KOPT-K1 (cell line): ENCODE results near the gene SUMF1.

ENCODE experiments used
- H3K27ac ChIP-seq: fragments of 200-600 bp; sonication (generic); 2 replicates; pipeline ENCODE4 v1.5.1; 2016; ENCODE audit warnings: antibody characterized with exemption, mild to moderate bottlenecking, low read depth, low read length; ENCODE audit not compliant: poor library complexity, severe bottlenecking
- H3K36me3 ChIP-seq: fragments of 200-600 bp; sonication (generic); 2 replicates; pipeline ENCODE4 v1.5.1; 2017; ENCODE audit warnings: antibody characterized with exemption, mild to moderate bottlenecking, low read length, moderate library complexity; ENCODE audit not compliant: insufficient read depth
- H3K9me3 ChIP-seq: fragments of 200-600 bp; sonication (generic); 2 replicates; pipeline ENCODE4 v1.5.1; 2017; ENCODE audit warnings: antibody characterized with exemption, low read length, mild to moderate bottlenecking; ENCODE audit not compliant: insufficient read depth, poor library complexity, severe bottlenecking

The SUMF1 gene

DNA sequence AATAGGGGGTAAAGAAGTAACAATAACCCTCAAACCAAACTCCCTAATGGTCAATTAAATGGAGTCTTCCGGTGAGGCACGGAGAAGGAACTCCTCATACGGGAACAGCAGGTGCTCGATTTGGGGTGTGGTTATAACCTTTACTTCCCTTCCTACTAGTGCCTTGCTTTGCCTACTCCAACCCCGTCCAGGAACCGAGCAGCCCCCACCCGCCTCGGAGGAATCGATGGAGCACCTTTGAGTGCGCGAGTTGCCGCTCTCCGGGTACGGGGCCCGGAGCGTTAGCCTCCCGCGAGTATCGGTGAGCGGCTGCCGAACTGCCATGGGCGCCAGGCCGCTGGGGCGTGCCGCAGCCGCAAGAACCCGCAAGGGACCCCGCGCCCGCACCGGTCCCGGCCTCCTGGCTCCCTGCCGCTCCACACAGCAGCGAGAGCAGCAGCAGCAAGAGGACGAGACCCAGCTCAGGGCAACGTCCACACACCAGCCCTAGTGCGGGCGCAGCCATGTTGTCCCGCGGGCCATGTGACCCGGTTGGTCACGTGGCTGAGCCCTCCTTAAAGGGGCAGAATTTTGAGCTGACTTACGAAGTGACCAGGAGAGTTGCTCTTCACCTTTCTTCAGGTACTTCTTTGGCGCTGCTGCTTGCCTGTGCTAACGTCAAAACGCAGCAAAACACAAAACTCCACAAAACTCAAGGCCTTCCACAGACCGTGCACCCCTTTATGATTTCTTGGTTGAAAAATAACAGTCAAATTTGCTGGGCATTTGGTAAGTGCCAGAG lies at the start of gene SUMF1:
Gene SUMF1, minus strand, starts transcription at position 529 of the 781 bp plus-strand sequence. Its CDS starts 24 bp downstream, at position 505.
- H3K36me3 ChIP-seq, result no peaks in the 10 kb centered on the region
- H3K27ac ChIP-seq, result peak within 1 kb of the TSS; percentile 45
- H3K9me3 ChIP-seq, result no peaks in the 10 kb centered on the region

- H3K27ac ChIP-seq, result no peak overlapping the region
- no peaks in the 10 kb centered on the region for H3K36me3 ChIP-seq
- no peaks in the 10 kb centered on the region for H3K9me3 ChIP-seq
These were observed 49.0 kb upstream of the SUMF1 start for GRCh38 chr3:4515916-4516579.

GRCh38 chr3:4514916-4515315 lies 47.8 kb upstream of the SUMF1 start:
- no peaks in the 10 kb centered on the region for H3K36me3 ChIP-seq
- no peaks in the 10 kb centered on the region for H3K9me3 ChIP-seq
- no peak overlapping the region for H3K27ac ChIP-seq

- Histone ChIP-seq H3K9me3 (no peaks in the 10 kb centered on the region), H3K27ac (no peak overlapping the region), H3K36me3 (no peaks in the 10 kb centered on the region)
These were observed 47.3 kb upstream of the SUMF1 start for GRCh38 chr3:4514321-4514720.

- Histone ChIP-seq H3K9me3 (no peaks in the 10 kb centered on the region), H3K27ac (peak overlapping the region; percentile 29), H3K36me3 (no peaks in the 10 kb centered on the region)
These were observed 46.0 kb upstream of the SUMF1 start for GRCh38 chr3:4512895-4513616.

DNA sequence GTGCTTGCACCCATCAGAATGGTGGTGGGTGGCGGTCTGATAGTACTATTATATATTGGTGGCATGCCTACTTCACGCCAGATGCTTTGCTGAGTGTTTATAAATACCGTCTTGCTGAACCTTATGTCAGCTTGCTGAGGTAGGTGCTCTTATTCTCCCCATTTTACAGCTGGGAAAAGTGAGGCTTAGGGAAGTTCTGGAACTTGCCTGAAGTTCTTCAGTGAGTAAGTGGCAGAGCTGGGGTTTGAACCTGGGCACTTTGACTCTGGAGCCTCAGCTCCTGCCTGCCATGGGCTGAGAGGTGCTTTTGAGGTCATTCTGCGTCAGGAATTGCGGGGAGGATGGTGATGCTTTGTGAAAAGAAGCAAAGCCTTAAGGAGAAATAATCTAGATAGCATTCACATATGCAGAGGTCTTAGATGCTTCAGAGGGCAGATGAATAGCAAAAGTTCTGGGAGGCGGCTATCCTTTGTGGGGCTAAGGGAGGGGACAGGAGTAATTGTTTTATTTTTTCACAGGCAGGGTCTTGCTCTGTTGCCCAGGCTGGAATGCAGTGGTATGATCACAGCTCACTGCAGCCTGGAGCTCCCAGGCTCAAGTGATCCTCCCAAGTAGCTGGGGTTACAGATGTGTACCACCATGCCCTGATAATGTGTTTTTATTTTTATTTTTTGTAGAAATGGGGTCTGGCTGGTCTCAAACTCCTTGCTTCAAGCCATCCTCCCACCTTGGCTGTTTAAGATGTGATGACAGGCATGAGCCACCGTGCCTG lies 44.6 kb upstream of the SUMF1 start:
- Histone ChIP-seq H3K36me3 (no peaks in the 10 kb centered on the region), H3K9me3 (no peaks in the 10 kb centered on the region), H3K27ac (peak overlapping the region; percentile 29)

DNA sequence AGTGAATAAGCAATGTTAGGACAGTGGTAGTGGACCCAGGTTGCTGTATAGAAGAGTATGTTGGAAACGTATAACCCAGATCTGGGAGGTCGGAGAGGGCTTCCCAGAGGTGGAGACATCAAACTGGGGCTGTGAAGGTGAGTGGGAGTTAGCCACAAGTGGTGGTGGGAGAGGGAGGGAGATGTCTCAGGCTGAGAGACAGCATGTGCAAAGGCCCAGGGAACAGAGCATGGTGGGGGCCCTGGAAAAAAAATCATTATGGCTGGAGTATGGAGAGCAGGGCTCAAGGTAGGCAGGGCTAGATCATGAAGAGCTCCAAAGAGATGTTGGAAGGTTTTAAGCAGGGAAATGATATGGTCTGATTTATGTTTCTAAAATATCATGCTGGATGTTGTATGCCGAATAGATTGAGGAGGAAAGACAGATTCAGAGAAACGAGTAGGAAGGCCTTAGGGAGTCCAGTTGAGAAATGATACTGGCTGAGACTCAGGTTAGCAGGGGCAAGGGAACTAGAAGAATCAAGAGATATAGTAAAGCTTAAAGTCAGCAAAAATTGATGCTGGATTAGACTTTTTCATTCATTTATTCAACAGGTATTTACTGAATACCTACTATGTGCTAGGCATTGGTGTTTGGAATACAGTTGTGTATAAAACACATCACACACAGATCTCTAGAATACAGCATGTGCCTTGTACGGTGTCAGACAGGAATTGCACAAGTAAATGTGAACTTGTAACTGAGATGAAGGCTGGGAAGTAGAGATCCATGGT lies 43.1 kb upstream of the SUMF1 start:
- H3K27ac ChIP-seq, result no peak overlapping the region
- H3K9me3 ChIP-seq, result no peaks in the 10 kb centered on the region
- H3K36me3 ChIP-seq, result no peaks in the 10 kb centered on the region

DNA sequence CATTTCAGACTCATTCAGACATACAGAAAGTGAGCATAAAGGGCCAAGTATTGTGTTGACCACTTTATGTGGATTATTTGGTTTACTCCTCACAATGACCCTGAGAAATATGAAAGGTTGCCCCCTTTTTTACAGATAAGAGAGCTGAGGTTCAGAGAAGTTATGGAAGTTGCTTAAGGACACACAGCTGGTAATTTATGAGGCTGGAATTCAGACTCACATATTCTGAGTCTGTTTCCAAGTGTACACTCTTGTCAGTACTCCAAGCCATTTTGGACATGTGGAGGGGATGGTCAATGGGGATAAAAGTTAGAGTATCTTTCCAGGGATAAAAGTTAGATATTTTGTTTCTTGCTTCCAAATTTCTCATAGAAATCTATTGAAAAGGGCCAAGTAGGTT lies 42.0 kb upstream of the SUMF1 start:
- H3K36me3 ChIP-seq, result no peaks in the 10 kb centered on the region
- no peak overlapping the region for H3K27ac ChIP-seq
- H3K9me3 ChIP-seq, result no peaks in the 10 kb centered on the region

GRCh38 chr3:4508048-4508981 lies 41.2 kb upstream of the SUMF1 start:
- Histone ChIP-seq H3K36me3 (no peaks in the 10 kb centered on the region), H3K27ac (peak overlapping the region; percentile 35), H3K9me3 (no peaks in the 10 kb centered on the region)

DNA sequence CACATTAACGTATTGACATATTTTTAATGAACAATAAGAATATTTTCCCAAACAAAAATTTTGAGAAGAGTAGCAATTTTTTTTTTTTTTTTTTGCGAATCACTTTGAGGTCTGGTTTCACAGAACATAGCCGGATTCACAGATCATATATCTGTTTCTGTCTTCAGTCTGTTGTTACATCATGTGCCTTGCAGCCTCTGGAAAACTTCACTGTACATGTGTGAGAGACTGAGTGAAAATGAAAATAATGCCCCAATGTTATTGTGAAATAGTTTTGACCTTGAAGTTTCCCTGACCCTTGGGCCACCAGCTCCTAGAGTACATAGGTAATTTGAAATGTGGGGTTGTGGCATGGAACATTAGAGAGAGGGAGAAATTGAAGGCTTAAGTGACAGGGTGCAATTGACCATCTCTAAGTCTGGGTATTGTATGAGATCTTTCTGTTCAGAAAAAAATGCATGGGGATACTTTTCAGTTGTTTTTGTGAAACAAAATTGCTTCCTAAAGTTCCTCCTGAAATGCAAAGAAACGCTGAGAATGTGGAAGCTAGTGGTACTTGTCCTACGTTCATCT lies 40.0 kb upstream of the SUMF1 start:
- H3K36me3 ChIP-seq, result no peaks in the 10 kb centered on the region
- H3K9me3 ChIP-seq, result no peaks in the 10 kb centered on the region
- peak overlapping the region; percentile 11 for H3K27ac ChIP-seq

DNA sequence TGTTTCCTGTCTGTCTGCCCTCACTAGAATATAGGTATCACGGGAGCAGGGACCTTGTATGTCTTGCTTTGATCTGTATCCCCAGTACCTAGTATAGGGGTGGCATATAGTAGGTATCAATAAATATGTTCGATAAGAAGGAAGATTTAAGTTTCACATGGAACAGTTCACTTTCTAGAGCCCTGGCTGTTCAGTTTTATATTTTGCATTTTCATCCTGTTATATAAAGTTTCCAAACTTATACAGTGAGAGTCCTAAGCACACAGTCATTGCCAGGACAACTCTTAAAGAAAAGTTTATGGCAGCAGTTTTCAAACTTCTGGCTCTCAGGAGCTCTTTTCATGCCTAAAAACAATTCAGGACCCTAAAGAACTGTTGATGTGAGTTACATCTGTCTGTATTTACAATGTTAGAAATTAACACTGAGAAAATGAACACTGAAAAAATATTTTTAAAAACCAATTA lies 39.5 kb upstream of the SUMF1 start:
- H3K27ac ChIP-seq, result no peak overlapping the region

DNA sequence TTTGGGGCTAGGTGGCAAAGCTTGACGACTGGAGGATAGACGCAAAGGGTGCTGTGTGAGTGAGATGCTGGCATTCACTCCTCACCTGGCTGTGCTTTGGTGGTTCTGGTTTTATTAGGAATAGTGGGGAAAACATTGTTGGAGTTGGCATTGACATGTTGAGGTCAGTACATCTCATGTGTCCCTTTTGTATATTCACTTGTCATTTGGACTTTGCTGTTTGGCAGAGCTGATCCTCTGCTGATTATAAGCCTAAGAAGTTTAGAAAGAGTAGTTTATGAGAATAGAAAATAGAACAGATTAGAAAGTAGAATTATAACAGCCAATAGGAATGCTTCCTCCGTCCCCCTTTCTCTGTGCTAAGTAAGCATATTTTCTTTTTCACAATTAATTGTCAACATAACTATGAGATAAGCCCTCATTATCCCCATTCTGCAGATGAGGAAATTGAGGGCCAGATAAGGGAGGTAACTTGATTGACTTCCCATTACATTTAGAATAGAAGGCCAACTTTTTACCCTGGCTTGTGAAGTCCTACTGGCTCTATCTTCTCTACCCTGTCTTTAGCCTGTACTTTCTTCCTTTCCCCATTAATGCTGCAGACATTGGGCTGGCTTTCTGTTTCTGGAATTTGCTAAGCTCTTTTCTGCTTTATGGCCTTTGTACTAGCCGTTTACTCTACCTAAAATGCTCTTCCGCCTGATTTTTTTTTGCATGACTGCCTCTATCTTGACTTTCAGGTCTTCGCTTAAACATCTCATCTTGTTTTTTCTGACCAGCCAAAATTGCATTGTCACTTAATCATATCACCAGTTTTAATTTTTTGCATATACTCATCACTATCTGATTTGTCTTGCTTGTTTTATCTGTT lies 38.9 kb upstream of the SUMF1 start:
- Histone ChIP-seq H3K27ac (peak overlapping the region; percentile 68), H3K36me3 (0 out of 2 replicates have a peak, but pooled peaks cover 9% of the 10 kb centered on the region), H3K9me3 (no peaks in the 10 kb centered on the region)

More for the DNA sequence above, 39.5 kb upstream of the SUMF1 start:
- Histone ChIP-seq H3K36me3 (0 out of 2 replicates have a peak, but pooled peaks cover 2% of the 10 kb centered on the region), H3K9me3 (no peaks in the 10 kb centered on the region)
